WTC11 (cell line): ENCODE results near the gene SLC17A5.

Source experiments
- ATF1 ChIP-seq: sonication (generic); formaldehyde crosslinking; IDR thresholded peaks from 2 replicates; pipeline ENCODE4 v1.8.1; 2023; ENCODE audit warnings: mild to moderate bottlenecking, moderate library complexity, missing genetic modification reagents
- CTCF ChIP-seq: fragments of 200-600 bp; IDR thresholded peaks from 2 replicates; pipeline ENCODE4 v1.8.0; 2022; ENCODE audit warnings: antibody characterized with exemption
- E2F5 ChIP-seq: sonication (generic); formaldehyde crosslinking; IDR thresholded peaks from 2 replicates; pipeline ENCODE4 v1.8.1; 2022; ENCODE audit warnings: mild to moderate bottlenecking, moderate library complexity, missing genetic modification reagents
- IRF1 ChIP-seq: sonication (generic); formaldehyde crosslinking; IDR thresholded peaks from 2 replicates; pipeline ENCODE4 v1.8.0; 2023; ENCODE audit warnings: missing genetic modification reagents
- MAX ChIP-seq: sonication (generic); formaldehyde crosslinking; IDR thresholded peaks from 2 replicates; pipeline ENCODE4 v1.8.0; 2022; ENCODE audit warnings: mild to moderate bottlenecking, missing genetic modification reagents
- USF2 ChIP-seq: sonication (generic); formaldehyde crosslinking; IDR thresholded peaks from 2 replicates; pipeline ENCODE4 v1.8.1; 2023; ENCODE audit warnings: mild to moderate bottlenecking, missing genetic modification reagents, moderate library complexity
- ZNF121 ChIP-seq: sonication (generic); formaldehyde crosslinking; IDR thresholded peaks from 2 replicates; pipeline ENCODE4 v1.8.0; 2023; ENCODE audit warnings: missing genetic modification reagents
- ZNF263 ChIP-seq: sonication (generic); formaldehyde crosslinking; IDR thresholded peaks from 2 replicates; pipeline ENCODE4 v1.8.1; 2022; ENCODE audit warnings: low read depth, mild to moderate bottlenecking, moderate library complexity, missing genetic modification reagents
- ZNF416 ChIP-seq: fragments of 250-450 bp; sonication (Bioruptor Pico); IDR thresholded peaks from 2 replicates; pipeline ENCODE4 v1.9.0; 2021; ENCODE audit warnings: mild to moderate bottlenecking, inconsistent platforms

- no peak for TF ChIP-seq CTCF
- TF ChIP-seq USF2 (CRISPR knock-in tag) = peak; percentile 76
- TF ChIP-seq ZNF263 (CRISPR knock-in tag) = no peak
- no peak for TF ChIP-seq ATF1 (CRISPR knock-in tag)
- no peak for TF ChIP-seq E2F5 (CRISPR knock-in tag)
- TF ChIP-seq ZNF416 (CRISPR knock-in tag) = no peak
- TF ChIP-seq ZNF121 (CRISPR knock-in tag) = no peak
- no peak for TF ChIP-seq IRF1 (CRISPR knock-in tag)
- no peak for TF ChIP-seq MAX (CRISPR knock-in tag)
These were observed 888 bp downstream of the SLC17A5 start for GRCh38 chr6:73652637-73653570.
